Measurements from ENCODE around the gene RNF115.

GRCh38 chr1:145845514-145846161, 21.7 kb upstream of the RNF115 start, which contains the start of gene NUDT17:
- TF ChIP-seq, protein P1, sequence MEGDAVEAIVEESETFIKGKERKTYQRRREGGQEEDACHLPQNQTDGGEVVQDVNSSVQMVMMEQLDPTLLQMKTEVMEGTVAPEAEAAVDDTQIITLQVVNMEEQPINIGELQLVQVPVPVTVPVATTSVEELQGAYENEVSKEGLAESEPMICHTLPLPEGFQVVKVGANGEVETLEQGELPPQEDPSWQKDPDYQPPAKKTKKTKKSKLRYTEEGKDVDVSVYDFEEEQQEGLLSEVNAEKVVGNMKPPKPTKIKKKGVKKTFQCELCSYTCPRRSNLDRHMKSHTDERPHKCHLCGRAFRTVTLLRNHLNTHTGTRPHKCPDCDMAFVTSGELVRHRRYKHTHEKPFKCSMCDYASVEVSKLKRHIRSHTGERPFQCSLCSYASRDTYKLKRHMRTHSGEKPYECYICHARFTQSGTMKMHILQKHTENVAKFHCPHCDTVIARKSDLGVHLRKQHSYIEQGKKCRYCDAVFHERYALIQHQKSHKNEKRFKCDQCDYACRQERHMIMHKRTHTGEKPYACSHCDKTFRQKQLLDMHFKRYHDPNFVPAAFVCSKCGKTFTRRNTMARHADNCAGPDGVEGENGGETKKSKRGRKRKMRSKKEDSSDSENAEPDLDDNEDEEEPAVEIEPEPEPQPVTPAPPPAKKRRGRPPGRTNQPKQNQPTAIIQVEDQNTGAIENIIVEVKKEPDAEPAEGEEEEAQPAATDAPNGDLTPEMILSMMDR (IDR thresholded peaks at IDR 0.05): peak; percentile 84 to 91 (median 88)
- TF ChIP-seq POLR2A (IDR thresholded peaks at IDR 0.05): peak in 2 of 4 donors; percentile 24 to 42
- peak in 1 of 2 donors; percentile 25 for TF ChIP-seq POLR2AphosphoS5 (IDR thresholded peaks at IDR 0.05)
- TF ChIP-seq EP300 (IDR thresholded peaks at IDR 0.05): no peak
